Heart left ventricle (tissue), 13 donors: ENCODE measurements around the gene TRIM40.

Source experiments
- CTCF ChIP-seq, 12 donors: fragments of 200-600 bp; sonication (generic) in 4 of 12; IDR thresholded peaks; one replicate each; pipeline versions ENCODE4 v1.5.0 to v1.8.0; 2018 to 2022; ENCODE audit warnings: antibody characterized with exemption in 12 of 12, mild to moderate bottlenecking in 5 of 12
- POLR2A ChIP-seq, 2 donors: fragments of 450-650 bp; IDR thresholded peaks; one replicate each; pipeline ENCODE4 v1.6.1; 2017; ENCODE audit warnings: antibody characterized with exemption in 2 of 2, mild to moderate bottlenecking in 2 of 2, moderate library complexity in 2 of 2
- donor health status: ischemic (EF 13 %, LVEDD 7.1; RV severe dilation, severe dysfunction).
- donor health status: DM: no; HTN: yes; CAD: no.
- donor health status: DM: no; HTN: no; CAD: no.
- donor health status: ischemic (EF 25% LVEDD 6.9; RV normal size, moderate dysfunction).
- donor health status: ischemic (EF 25% LVEDD 5.7; RV mildly dilated, moderate dysfunction).
- donor health status: ischemic (EF 35%, LVEDD 5.7; RV mildly dilated, moderate dysfunction).
- donor health status: nonischemic (EF 11% LVEDD 7.7; RV severe dilation, severe dysfunction).
- donor health status: DM: yes; HTN: yes; CAD: no.
- donor health status: PGD.
- donor health status: ischemic (EF 29% LVEDD 5.4; RV normal size, mild dysfunction).
- donor health status: nonischemic (EF 23%, LVEDD 6.1; RV moderate dilation, normal function).

GRCh38 chr6:30092852-30093543 lies 42.9 kb upstream of the TRIM40 start:
- TF ChIP-seq CTCF (IDR thresholded peaks at IDR 0.05) (no peak), POLR2A (IDR thresholded peaks at IDR 0.05) (no peak)
